Liver (tissue), 9 donors: ENCODE data around the gene CACNA1H. TPM values are rescaled to one million over a fixed set of nuclear protein-coding genes. Genes with fewer than 3 reads are reported as not detected.

ENCODE experiments used
- DNase-seq: peaks from one replicate; pipeline ENCODE4 v3.0.0-alpha.2; 2017; ENCODE audit warnings: low spot score
- H3K27ac ChIP-seq, 2 donors: one replicate each; pipeline ENCODE4 v1.7.0; 2013; ENCODE audit warnings: inconsistent platforms in 2 of 2, low read length in 2 of 2, control low read depth in 1 of 2, low read depth in 1 of 2, mild to moderate bottlenecking in 1 of 2
- H3K27me3 ChIP-seq, 4 donors: one replicate each; pipeline versions ENCODE4 v1.6.1 to v1.7.0; 2013; ENCODE audit warnings: low read length in 3 of 4, inconsistent platforms in 1 of 4, mild to moderate bottlenecking in 1 of 4, moderate library complexity in 1 of 4; ENCODE audit not compliant: control insufficient read depth in 4 of 4, insufficient read depth in 4 of 4
- H3K36me3 ChIP-seq, 4 donors: one replicate each; pipeline versions ENCODE4 v1.6.1 to v1.7.0; 2013; ENCODE audit warnings: low read length in 3 of 4, mild to moderate bottlenecking in 3 of 4, low read depth in 1 of 4, moderate library complexity in 1 of 4; ENCODE audit not compliant: control insufficient read depth in 4 of 4, insufficient read depth in 3 of 4
- H3K4me1 ChIP-seq, 4 donors: one replicate each; pipeline versions ENCODE4 v1.6.1 to v1.7.0; 2013; ENCODE audit warnings: low read length in 3 of 4, mild to moderate bottlenecking in 3 of 4, moderate library complexity in 1 of 4; ENCODE audit not compliant: control insufficient read depth in 4 of 4, insufficient read depth in 4 of 4
- H3K4me3 ChIP-seq, 3 donors: one replicate each; pipeline versions ENCODE4 v1.6.1 to v1.7.0; 2013; ENCODE audit warnings: low read length in 3 of 3, control low read depth in 1 of 3, low read depth in 1 of 3, mild to moderate bottlenecking in 1 of 3
- H3K9ac ChIP-seq, 2 donors: one replicate each; pipeline ENCODE4 v1.7.0; 2013; ENCODE audit warnings: low read length in 2 of 2, mild to moderate bottlenecking in 2 of 2, moderate library complexity in 2 of 2, control low read depth in 1 of 2, low read depth in 1 of 2
- H3K9me3 ChIP-seq, 4 donors: one replicate each; pipeline versions ENCODE4 v1.6.1 to v1.7.0; 2013; ENCODE audit warnings: low read length in 3 of 4; ENCODE audit not compliant: control insufficient read depth in 4 of 4
- EGR1 ChIP-seq, 2 donors: IDR thresholded peaks; 2 replicates each; pipeline ENCODE4 v1.6.1; 2016 to 2018; ENCODE audit warnings: antibody characterized with exemption in 2 of 2, low read depth in 2 of 2
- FOXA1 ChIP-seq: IDR thresholded peaks from 2 replicates; pipeline ENCODE4 v1.6.1; 2016; ENCODE audit warnings: antibody characterized with exemption
- GABPA ChIP-seq, 2 donors: IDR thresholded peaks in 1 of 2; conservative IDR thresholded peaks in 1 of 2; 2 replicates each; pipeline ENCODE4 v1.6.1; 2016; ENCODE audit warnings: antibody characterized with exemption in 2 of 2, mild to moderate bottlenecking in 1 of 2, moderate library complexity in 1 of 2
- HNF4A ChIP-seq, 2 donors: conservative IDR thresholded peaks; 2 replicates each; pipeline ENCODE4 v1.6.1; 2016; ENCODE audit warnings: antibody characterized with exemption in 2 of 2, mild to moderate bottlenecking in 2 of 2
- JUND ChIP-seq, 2 donors: IDR thresholded peaks; 2 replicates each; pipeline ENCODE4 v1.6.1; 2016; ENCODE audit warnings: antibody characterized with exemption in 2 of 2
- NR2F2 ChIP-seq: IDR thresholded peaks from 2 replicates; pipeline ENCODE4 v1.6.1; 2016; ENCODE audit warnings: antibody characterized with exemption
- RAD21 ChIP-seq, 2 donors: IDR thresholded peaks; 2 replicates each; pipeline ENCODE4 v1.6.1; 2016; ENCODE audit warnings: antibody characterized with exemption in 2 of 2, mild to moderate bottlenecking in 2 of 2
- RXRA ChIP-seq, 2 donors: IDR thresholded peaks; 2 replicates each; pipeline ENCODE4 v1.6.1; 2017 to 2018; ENCODE audit warnings: antibody characterized with exemption in 2 of 2, mild to moderate bottlenecking in 1 of 2
- TAF1 ChIP-seq: conservative IDR thresholded peaks from 2 replicates; pipeline ENCODE4 v1.6.1; 2016; ENCODE audit warnings: antibody characterized with exemption, mild to moderate bottlenecking
- YY1 ChIP-seq: IDR thresholded peaks from 2 replicates; pipeline ENCODE4 v1.6.1; 2016; ENCODE audit warnings: antibody characterized with exemption, mild to moderate bottlenecking
- WGBS: extraction: QIAGEN DNeasy Blood & Tissue Kit; methylation state at CpG from one replicate; pipeline ENCODE4 v1.1.7; 2013; 5-methylcytosine and 5-hydroxymethylcytosine counted together
- polyA plus RNA-seq, 2 donors: library from polyadenylated mRNA; stranded (reverse) in 1 of 2; unstranded in 1 of 2; fragments of 200-250 nt in 1 of 2; fragments of >200 nt in 1 of 2; fragmentation: Nextera tagmentation in 1 of 2; extraction: Ambion mirVana in 1 of 2; gene quantifications; one replicate each; pipeline versions ENCODE4 v1.2.1 to v1.2.3, GENCODE V29; 2013 to 2015
- total RNA-seq, 2 donors: library from RNA; depleted of rRNA; stranded (reverse); fragments of >200 nt; gene quantifications; one replicate each; pipeline ENCODE4 v1.2.3, GENCODE V29; 2014
- TF ChIP-seq, protein P1 (sequence below): IDR thresholded peaks from 2 replicates; pipeline ENCODE4 v1.6.1; 2016; ENCODE audit warnings: antibody characterized with exemption
- TF ChIP-seq, protein P2 (sequence below): IDR thresholded peaks from 2 replicates; pipeline ENCODE4 v1.6.1; 2016; ENCODE audit warnings: antibody characterized with exemption, mild to moderate bottlenecking
- TF ChIP-seq, protein P3 (sequence below): IDR thresholded peaks from 2 replicates; pipeline ENCODE4 v1.6.1; 2016; ENCODE audit warnings: antibody characterized with exemption
- TF ChIP-seq, protein P4 (sequence below): IDR thresholded peaks from 2 replicates; pipeline ENCODE4 v1.6.1; 2016; ENCODE audit warnings: antibody characterized with exemption
- TF ChIP-seq, protein P5 (sequence below): fragments of 150-350 bp; IDR thresholded peaks from 2 replicates; pipeline ENCODE4 v1.5.1; 2017; ENCODE audit warnings: improper control_type of control experiment, low read depth, low read length; ENCODE audit not compliant: missing input control
- donor health status: healthy.
- donor health status: healthy.
- donor health status: healthy.
- donor health status: healthy.
- donor health status: healthy.

Gene CACNA1H
- total and polyA plus RNA-seq, 4 donors, result 0.21 to 8.5 (median 6.1) TPM

DNA sequence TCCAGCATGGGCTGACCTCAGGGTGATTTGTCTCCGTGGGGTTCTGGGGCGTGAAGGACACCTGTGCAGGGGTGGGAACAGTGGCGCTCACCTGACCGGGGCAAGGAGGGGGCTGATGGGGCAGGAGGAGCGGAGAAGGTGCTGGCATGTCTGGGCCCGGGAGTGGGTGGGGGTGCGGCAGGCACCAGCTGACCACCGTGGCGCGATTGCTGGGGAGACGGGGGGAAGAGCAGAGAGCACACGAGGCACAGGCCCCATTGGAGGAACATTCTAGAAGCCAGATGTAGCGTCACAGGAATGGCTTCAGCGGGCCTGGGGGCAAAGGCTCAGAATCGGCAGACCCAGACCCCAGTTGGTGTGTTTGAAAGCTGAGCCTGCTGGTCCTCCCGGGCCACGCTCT, 12.1 kb downstream of the CACNA1H start:
- Histone ChIP-seq H3K36me3 (peaks cover 0 to 3% (median 0%) of the 10 kb centered on the region in 4 donors), H3K27me3 (no peaks in the 10 kb centered on the region)

DNA sequence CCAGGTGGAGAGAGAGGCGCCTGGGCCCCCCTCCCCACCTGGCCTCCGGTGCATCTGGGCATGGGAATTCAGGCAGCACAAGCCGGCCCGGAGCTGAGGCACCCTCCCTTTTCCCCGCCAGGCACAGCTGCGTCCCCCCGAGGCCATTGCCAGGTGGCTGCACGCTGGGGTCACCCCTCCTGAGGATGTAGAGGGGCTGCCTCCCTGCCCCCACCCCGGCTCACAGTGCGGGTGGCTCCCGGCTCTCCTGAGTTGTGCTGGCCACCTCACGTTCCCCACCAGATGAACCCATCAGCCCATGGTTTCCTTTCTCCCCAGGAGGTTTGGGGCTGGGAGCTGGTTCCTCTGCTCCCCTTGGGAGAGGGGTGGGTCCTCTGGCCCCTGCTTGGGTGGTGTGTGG, 12.6 kb downstream of the CACNA1H start:
- 88% methylated on average over 12 of the region's 12 CpGs for WGBS
- DNase-seq, result no peak
- H3K36me3 ChIP-seq, result peaks cover 0 to 3% (median 0%) of the 10 kb centered on the region in 4 donors
- no peak overlapping the region for H3K27ac ChIP-seq
- no peaks in the 10 kb centered on the region for H3K9me3 ChIP-seq
- H3K4me3 ChIP-seq, result no peak overlapping the region
- H3K9ac ChIP-seq, result no peak overlapping the region
- no peaks in the 10 kb centered on the region for H3K27me3 ChIP-seq
- H3K4me1 ChIP-seq, result peaks cover 9 to 22% (median 16%) of the 10 kb centered on the region in 4 donors
- TF ChIP-seq NR2F2, result no peak
- TF ChIP-seq, protein P1, sequence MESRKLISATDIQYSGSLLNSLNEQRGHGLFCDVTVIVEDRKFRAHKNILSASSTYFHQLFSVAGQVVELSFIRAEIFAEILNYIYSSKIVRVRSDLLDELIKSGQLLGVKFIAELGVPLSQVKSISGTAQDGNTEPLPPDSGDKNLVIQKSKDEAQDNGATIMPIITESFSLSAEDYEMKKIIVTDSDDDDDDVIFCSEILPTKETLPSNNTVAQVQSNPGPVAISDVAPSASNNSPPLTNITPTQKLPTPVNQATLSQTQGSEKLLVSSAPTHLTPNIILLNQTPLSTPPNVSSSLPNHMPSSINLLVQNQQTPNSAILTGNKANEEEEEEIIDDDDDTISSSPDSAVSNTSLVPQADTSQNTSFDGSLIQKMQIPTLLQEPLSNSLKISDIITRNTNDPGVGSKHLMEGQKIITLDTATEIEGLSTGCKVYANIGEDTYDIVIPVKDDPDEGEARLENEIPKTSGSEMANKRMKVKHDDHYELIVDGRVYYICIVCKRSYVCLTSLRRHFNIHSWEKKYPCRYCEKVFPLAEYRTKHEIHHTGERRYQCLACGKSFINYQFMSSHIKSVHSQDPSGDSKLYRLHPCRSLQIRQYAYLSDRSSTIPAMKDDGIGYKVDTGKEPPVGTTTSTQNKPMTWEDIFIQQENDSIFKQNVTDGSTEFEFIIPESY, result no peak
- TF ChIP-seq, protein P2, sequence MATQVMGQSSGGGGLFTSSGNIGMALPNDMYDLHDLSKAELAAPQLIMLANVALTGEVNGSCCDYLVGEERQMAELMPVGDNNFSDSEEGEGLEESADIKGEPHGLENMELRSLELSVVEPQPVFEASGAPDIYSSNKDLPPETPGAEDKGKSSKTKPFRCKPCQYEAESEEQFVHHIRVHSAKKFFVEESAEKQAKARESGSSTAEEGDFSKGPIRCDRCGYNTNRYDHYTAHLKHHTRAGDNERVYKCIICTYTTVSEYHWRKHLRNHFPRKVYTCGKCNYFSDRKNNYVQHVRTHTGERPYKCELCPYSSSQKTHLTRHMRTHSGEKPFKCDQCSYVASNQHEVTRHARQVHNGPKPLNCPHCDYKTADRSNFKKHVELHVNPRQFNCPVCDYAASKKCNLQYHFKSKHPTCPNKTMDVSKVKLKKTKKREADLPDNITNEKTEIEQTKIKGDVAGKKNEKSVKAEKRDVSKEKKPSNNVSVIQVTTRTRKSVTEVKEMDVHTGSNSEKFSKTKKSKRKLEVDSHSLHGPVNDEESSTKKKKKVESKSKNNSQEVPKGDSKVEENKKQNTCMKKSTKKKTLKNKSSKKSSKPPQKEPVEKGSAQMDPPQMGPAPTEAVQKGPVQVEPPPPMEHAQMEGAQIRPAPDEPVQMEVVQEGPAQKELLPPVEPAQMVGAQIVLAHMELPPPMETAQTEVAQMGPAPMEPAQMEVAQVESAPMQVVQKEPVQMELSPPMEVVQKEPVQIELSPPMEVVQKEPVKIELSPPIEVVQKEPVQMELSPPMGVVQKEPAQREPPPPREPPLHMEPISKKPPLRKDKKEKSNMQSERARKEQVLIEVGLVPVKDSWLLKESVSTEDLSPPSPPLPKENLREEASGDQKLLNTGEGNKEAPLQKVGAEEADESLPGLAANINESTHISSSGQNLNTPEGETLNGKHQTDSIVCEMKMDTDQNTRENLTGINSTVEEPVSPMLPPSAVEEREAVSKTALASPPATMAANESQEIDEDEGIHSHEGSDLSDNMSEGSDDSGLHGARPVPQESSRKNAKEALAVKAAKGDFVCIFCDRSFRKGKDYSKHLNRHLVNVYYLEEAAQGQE, result no peak
- no peak for TF ChIP-seq TAF1
- TF ChIP-seq YY1, result no peak
- no peak for TF ChIP-seq RXRA (IDR thresholded peaks at IDR 0.05)
- TF ChIP-seq FOXA1, result no peak

More for the DNA sequence above, 12.1 kb downstream of the CACNA1H start:
- Histone ChIP-seq H3K4me3 (no peak overlapping the region), H3K9ac (no peak overlapping the region), H3K4me1 (peaks cover 10 to 27% (median 21%) of the 10 kb centered on the region in 4 donors), H3K27ac (no peak overlapping the region), H3K9me3 (no peaks in the 10 kb centered on the region)
- DNase-seq, result no peak
- WGBS, result 92% methylated on average over 17 of the region's 17 CpGs
- TF ChIP-seq YY1 (no peak), RXRA (IDR thresholded peaks at IDR 0.05) (no peak), EGR1 (IDR thresholded peaks at IDR 0.05; ENCODE audit: low read depth in 2 of 2) (no peak), NR2F2 (no peak), GABPA (IDR thresholded peaks at IDR 0.05 in 1 of 2, conservative IDR thresholded peaks at IDR 0.05 in 1 of 2) (no peak), TAF1 (no peak), JUND (IDR thresholded peaks at IDR 0.05) (no peak), RAD21 (IDR thresholded peaks at IDR 0.05) (no peak), HNF4A (conservative IDR thresholded peaks at IDR 0.05) (no peak)
- TF ChIP-seq, protein P2, result no peak
- TF ChIP-seq, protein P3, sequence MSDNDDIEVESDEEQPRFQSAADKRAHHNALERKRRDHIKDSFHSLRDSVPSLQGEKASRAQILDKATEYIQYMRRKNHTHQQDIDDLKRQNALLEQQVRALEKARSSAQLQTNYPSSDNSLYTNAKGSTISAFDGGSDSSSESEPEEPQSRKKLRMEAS, result no peak
- TF ChIP-seq, protein P1, result no peak
- TF ChIP-seq, protein P4, sequence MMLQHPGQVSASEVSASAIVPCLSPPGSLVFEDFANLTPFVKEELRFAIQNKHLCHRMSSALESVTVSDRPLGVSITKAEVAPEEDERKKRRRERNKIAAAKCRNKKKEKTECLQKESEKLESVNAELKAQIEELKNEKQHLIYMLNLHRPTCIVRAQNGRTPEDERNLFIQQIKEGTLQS, result no peak
- TF ChIP-seq, protein P5, sequence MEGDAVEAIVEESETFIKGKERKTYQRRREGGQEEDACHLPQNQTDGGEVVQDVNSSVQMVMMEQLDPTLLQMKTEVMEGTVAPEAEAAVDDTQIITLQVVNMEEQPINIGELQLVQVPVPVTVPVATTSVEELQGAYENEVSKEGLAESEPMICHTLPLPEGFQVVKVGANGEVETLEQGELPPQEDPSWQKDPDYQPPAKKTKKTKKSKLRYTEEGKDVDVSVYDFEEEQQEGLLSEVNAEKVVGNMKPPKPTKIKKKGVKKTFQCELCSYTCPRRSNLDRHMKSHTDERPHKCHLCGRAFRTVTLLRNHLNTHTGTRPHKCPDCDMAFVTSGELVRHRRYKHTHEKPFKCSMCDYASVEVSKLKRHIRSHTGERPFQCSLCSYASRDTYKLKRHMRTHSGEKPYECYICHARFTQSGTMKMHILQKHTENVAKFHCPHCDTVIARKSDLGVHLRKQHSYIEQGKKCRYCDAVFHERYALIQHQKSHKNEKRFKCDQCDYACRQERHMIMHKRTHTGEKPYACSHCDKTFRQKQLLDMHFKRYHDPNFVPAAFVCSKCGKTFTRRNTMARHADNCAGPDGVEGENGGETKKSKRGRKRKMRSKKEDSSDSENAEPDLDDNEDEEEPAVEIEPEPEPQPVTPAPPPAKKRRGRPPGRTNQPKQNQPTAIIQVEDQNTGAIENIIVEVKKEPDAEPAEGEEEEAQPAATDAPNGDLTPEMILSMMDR, result no peak
